CD4-positive, alpha-beta T cell treated with Interleukin-15 for 1 hour (primary cell): ENCODE data around the gene IFNA1.
A peak's percentile ranks its signal among the peaks of the same experiment; 100 is the strongest.
"Not testable (repeated sequence)": the region's sequence is repeated elsewhere in the genome, so short reads cannot be mapped to it uniquely, and the experiment has no call there.

ENCODE experiments used
- DNase-seq: peaks from one replicate; pipeline ENCODE4 v3.0.0-alpha.2; 2020

IFNA1 gene

GRCh38 chr9:21440139-21440538 lies at the start of gene IFNA1:
Gene IFNA1 (plus strand): TSS chr9:21440439. CDS start chr9:21440508, 69 bp downstream.
- DNase-seq, result no peak

- DNase-seq, result no peak
Observed at GRCh38 chr9:21392270-21392669, 48.0 kb upstream of the IFNA1 start.

- peak; percentile 43 for DNase-seq
Observed at GRCh38 chr9:21395778-21396717, 44.2 kb upstream of the IFNA1 start.

- DNase-seq, result no peak
Observed at GRCh38 chr9:21398955-21399489, 41.2 kb upstream of the IFNA1 start.

GRCh38 chr9:21399956-21400355 lies 40.3 kb upstream of the IFNA1 start:
- no peak for DNase-seq

- DNase-seq, result no peak
Observed at GRCh38 chr9:21402386-21403251, 37.6 kb upstream of the IFNA1 start.

- DNase-seq, result no peak
Observed at GRCh38 chr9:21404146-21404545, 36.1 kb upstream of the IFNA1 start.

GRCh38 chr9:21408817-21409216 lies 31.4 kb upstream of the IFNA1 start, which contains the start of gene IFNA8:
Gene IFNA8 (plus strand): TSS chr9:21409117. CDS start chr9:21409177, 60 bp downstream.
- DNase-seq, result no peak

GRCh38 chr9:21412107-21412506 lies 28.1 kb upstream of the IFNA1 start:
- DNase-seq, result no peak

GRCh38 chr9:21413151-21413550 lies 27.1 kb upstream of the IFNA1 start:
- no peak for DNase-seq

- DNase-seq, result no peak
Observed at GRCh38 chr9:21413624-21414023, 26.6 kb upstream of the IFNA1 start.

- DNase-seq, result no peak
Observed at GRCh38 chr9:21414220-21414940, 25.9 kb upstream of the IFNA1 start.

- no peak for DNase-seq
Observed at GRCh38 chr9:21415493-21416267, 24.6 kb upstream of the IFNA1 start.

- no peak for DNase-seq
Observed at GRCh38 chr9:21428235-21428634, 12.0 kb upstream of the IFNA1 start.

GRCh38 chr9:21429191-21429590 lies 11.0 kb upstream of the IFNA1 start:
- DNase-seq, result no peak

GRCh38 chr9:21432672-21433425 lies 7.4 kb upstream of the IFNA1 start:
- no peak for DNase-seq

GRCh38 chr9:21434202-21435014 lies 5.8 kb upstream of the IFNA1 start:
- DNase-seq, result peak; percentile 19

GRCh38 chr9:21435015-21435383 lies 5.2 kb upstream of the IFNA1 start:
- not testable (repeated sequence) for DNase-seq

- peak; percentile 40 for DNase-seq
Observed at GRCh38 chr9:21443849-21444625, 3.8 kb downstream of the IFNA1 start.
